Activated naive CD4-positive, alpha-beta T cell treated with anti-CD3 and anti-CD28 coated beads, Interleukin-2, amount 50 U/mL, for 24 hours (primary cell): ENCODE measurements around the gene LHPP.
"Not testable (repeated sequence)": the region's sequence is repeated elsewhere in the genome, so short reads cannot be mapped to it uniquely, and the experiment has no call there.

ENCODE experiments used
- H3K27ac Mint-ChIP-seq: one replicate; pipeline ENCODE4 v1.8.0; 2021; ENCODE audit warnings: mild to moderate bottlenecking, mixed read lengths
- H3K27me3 Mint-ChIP-seq: one replicate; pipeline ENCODE4 v1.8.0; 2021; ENCODE audit warnings: mixed read lengths
- H3K36me3 Mint-ChIP-seq: one replicate; pipeline ENCODE4 v1.8.0; 2021; ENCODE audit warnings: mixed read lengths
- H3K4me1 Mint-ChIP-seq: one replicate; pipeline ENCODE4 v1.8.0; 2021; ENCODE audit warnings: mixed read lengths
- H3K4me3 Mint-ChIP-seq: one replicate; pipeline ENCODE4 v1.8.0; 2021; ENCODE audit warnings: mild to moderate bottlenecking, mixed read lengths
- H3K9me3 Mint-ChIP-seq: one replicate; pipeline ENCODE4 v1.8.0; 2021; ENCODE audit warnings: mixed read lengths

Gene LHPP

DNA sequence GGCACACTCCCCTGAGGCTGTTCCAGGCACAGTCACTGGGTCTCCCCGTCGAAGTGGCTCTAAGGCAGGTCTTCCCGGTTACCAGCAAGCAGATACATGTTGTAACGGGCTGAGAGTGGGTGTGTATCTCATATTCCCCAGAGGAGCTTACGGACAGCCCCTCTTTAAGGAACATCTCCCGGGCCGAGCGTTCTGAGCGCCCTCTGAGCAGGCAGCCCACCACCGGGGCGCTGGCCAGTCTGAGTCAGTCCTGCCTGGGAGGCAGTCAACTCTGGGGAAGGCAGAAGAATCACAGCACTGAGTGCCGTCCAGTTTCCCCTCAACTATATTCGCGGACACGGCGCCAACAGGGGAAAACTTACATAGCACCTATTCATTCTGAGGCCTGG, 117.4 kb downstream of the LHPP start:
- no peak overlapping the region for H3K4me3 Mint-ChIP-seq
- no peaks in the 10 kb centered on the region for H3K4me1 Mint-ChIP-seq
- H3K36me3 Mint-ChIP-seq: peaks cover 8% of the 10 kb centered on the region
- no peak overlapping the region for H3K27ac Mint-ChIP-seq
- H3K27me3 Mint-ChIP-seq: no peaks in the 10 kb centered on the region
- H3K9me3 Mint-ChIP-seq: no peaks in the 10 kb centered on the region

- Mint-ChIP-seq H3K27me3 (no peaks in the 10 kb centered on the region), H3K4me3 (no peak overlapping the region), H3K27ac (no peak overlapping the region), H3K4me1 (no peaks in the 10 kb centered on the region), H3K36me3 (peaks cover 7% of the 10 kb centered on the region), H3K9me3 (no peaks in the 10 kb centered on the region)
These were observed 124.5 kb downstream of the LHPP start for GRCh38 chr10:124586142-124586541.

DNA sequence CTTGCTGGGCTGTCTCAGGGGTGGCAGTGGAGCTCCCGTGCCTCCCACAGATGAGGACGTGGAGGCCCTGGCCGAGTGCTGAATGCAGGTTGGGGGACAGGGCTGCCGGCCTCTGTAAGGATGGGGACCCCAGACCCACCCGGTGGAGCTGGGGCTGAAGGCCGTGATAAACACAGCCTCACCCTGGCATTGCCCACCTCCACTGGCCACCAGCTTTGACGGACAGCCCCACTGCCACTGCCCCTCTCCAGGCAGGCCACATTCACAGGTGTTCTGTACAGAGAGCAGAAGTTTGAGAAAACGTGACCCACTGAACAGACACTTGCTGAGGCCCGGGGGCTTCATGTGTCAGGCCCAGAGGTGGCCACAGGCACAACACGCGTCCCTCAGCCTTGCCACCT, 126.2 kb downstream of the LHPP start:
- no peak overlapping the region for H3K4me3 Mint-ChIP-seq
- H3K27ac Mint-ChIP-seq: no peak overlapping the region
- H3K9me3 Mint-ChIP-seq: no peaks in the 10 kb centered on the region
- no peaks in the 10 kb centered on the region for H3K27me3 Mint-ChIP-seq
- no peaks in the 10 kb centered on the region for H3K4me1 Mint-ChIP-seq
- H3K36me3 Mint-ChIP-seq: peaks cover 12% of the 10 kb centered on the region

GRCh38 chr10:124588341-124588735, 126.7 kb downstream of the LHPP start:
- not testable (repeated sequence) for H3K4me1 Mint-ChIP-seq, H3K9me3 Mint-ChIP-seq, H3K27me3 Mint-ChIP-seq, H3K27ac Mint-ChIP-seq, H3K4me3 Mint-ChIP-seq
- peaks cover 11% of the 10 kb centered on the region for H3K36me3 Mint-ChIP-seq

- no peaks in the 10 kb centered on the region for H3K9me3 Mint-ChIP-seq
- no peak overlapping the region for H3K27ac Mint-ChIP-seq
- peaks cover 10% of the 10 kb centered on the region for H3K36me3 Mint-ChIP-seq
- H3K4me1 Mint-ChIP-seq: no peaks in the 10 kb centered on the region
- no peak overlapping the region for H3K4me3 Mint-ChIP-seq
- H3K27me3 Mint-ChIP-seq: no peaks in the 10 kb centered on the region
These were observed 127.3 kb downstream of the LHPP start for GRCh38 chr10:124588736-124589490.

- Mint-ChIP-seq H3K4me3 (no peak overlapping the region), H3K27me3 (no peaks in the 10 kb centered on the region), H3K36me3 (peaks cover 10% of the 10 kb centered on the region), H3K4me1 (no peaks in the 10 kb centered on the region), H3K27ac (no peak overlapping the region), H3K9me3 (no peaks in the 10 kb centered on the region)
These were observed 127.9 kb downstream of the LHPP start for GRCh38 chr10:124589491-124590041.

DNA sequence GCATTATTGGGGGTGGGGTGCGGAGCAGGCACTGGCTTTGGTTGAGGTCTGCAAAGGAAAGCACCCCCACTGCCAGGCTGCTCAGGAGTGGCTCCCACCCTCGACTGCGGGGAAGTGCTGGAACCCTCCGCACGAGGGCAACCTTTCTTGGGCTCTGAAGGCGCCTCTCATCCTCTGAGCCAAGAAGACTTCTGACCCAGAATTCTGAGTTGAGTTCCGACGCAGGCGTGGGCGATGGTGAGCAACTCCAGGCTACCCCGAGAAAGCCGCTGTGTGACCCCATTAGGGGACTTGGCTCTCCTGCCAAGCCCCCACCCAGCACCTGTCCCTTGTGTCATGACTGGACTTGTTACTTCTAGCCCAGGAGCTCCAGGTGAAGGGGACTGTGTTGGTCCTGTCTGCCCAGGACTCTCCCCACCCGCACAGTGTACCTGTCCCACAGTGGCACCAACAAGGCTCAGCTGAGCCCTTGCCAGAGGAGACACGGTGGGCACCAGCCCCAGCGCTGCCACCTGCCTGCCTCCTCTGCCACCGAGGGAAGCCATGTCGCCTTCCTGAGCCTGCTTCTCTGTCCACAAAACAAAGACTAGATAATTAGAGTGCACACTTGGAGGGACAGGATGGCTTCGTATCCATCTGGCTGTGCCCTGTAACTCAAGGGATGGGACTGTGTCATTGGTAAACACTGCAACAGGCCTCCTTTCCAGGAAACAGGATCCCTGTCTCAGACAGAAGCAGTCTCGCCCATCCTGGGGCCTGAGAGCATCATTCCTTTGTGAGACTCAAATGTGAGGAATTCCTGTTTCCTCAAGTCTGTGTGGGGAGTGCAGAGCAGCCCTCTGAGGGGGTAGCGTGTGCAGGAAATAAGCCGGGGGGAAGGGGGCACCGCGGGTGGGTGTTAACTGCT, 128.8 kb downstream of the LHPP start:
- no peak overlapping the region for H3K4me3 Mint-ChIP-seq
- no peaks in the 10 kb centered on the region for H3K27me3 Mint-ChIP-seq
- no peak overlapping the region for H3K27ac Mint-ChIP-seq
- peaks cover 10% of the 10 kb centered on the region for H3K36me3 Mint-ChIP-seq
- no peaks in the 10 kb centered on the region for H3K9me3 Mint-ChIP-seq
- peaks cover under 1% of the 10 kb centered on the region for H3K4me1 Mint-ChIP-seq

DNA sequence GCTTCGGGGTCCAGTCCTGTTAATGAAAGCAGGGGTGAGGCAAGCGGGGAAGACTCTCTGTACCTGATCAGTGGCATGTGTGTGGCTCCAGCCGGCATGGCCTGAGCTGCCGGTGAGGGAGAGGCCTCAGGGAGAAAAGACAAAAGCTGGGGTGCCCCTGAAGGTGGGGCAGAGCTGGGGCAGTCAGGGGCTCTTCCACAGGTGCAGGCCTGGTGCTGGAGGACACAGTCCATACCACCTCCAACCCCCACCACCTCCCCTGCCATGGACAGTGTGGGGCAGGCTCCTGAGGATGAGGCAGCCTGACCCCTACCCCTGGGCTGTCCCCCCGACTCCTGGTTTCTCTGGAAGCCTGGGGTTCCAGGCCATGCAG, 129.5 kb downstream of the LHPP start:
- Mint-ChIP-seq H3K27ac (no peak overlapping the region), H3K4me1 (peaks cover 6% of the 10 kb centered on the region), H3K36me3 (peaks cover 10% of the 10 kb centered on the region), H3K4me3 (no peak overlapping the region), H3K27me3 (no peaks in the 10 kb centered on the region), H3K9me3 (no peaks in the 10 kb centered on the region)

DNA sequence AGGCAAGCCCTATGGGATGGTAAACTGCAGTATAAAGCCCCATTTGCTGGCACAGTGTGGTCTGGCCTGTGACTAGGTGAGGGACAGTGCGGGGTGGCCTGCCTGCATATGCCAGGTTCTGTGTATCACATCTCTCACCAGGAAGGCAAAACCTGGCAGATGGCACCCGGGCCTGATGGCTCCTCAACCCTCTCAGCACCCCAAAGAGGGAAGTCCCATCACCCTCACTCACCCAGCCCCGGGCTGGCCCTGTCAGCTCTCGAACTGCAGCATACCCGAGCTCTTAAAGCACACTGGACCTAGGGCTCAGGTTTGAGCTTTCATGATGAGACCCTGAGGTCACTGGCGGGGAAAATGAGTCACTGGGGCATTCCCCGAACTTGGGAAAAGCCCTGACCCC, 130.5 kb downstream of the LHPP start:
- no peak overlapping the region for H3K4me3 Mint-ChIP-seq
- H3K4me1 Mint-ChIP-seq: peaks cover 6% of the 10 kb centered on the region
- H3K36me3 Mint-ChIP-seq: peaks cover 10% of the 10 kb centered on the region
- H3K27me3 Mint-ChIP-seq: no peaks in the 10 kb centered on the region
- no peak overlapping the region for H3K27ac Mint-ChIP-seq
- H3K9me3 Mint-ChIP-seq: no peaks in the 10 kb centered on the region

- H3K4me1 Mint-ChIP-seq: peaks cover 6% of the 10 kb centered on the region
These were observed 131.3 kb downstream of the LHPP start for GRCh38 chr10:124592736-124593430.

GRCh38 chr10:124593431-124593985, 131.9 kb downstream of the LHPP start:
- no peaks in the 10 kb centered on the region for H3K27me3 Mint-ChIP-seq
- no peak overlapping the region for H3K27ac Mint-ChIP-seq

More at GRCh38 chr10:124592736-124593430, 131.3 kb downstream of the LHPP start:
- no peak overlapping the region for H3K4me3 Mint-ChIP-seq
- H3K9me3 Mint-ChIP-seq: no peaks in the 10 kb centered on the region
- H3K27ac Mint-ChIP-seq: no peak overlapping the region
- peaks cover 10% of the 10 kb centered on the region for H3K36me3 Mint-ChIP-seq
- H3K27me3 Mint-ChIP-seq: no peaks in the 10 kb centered on the region

DNA sequence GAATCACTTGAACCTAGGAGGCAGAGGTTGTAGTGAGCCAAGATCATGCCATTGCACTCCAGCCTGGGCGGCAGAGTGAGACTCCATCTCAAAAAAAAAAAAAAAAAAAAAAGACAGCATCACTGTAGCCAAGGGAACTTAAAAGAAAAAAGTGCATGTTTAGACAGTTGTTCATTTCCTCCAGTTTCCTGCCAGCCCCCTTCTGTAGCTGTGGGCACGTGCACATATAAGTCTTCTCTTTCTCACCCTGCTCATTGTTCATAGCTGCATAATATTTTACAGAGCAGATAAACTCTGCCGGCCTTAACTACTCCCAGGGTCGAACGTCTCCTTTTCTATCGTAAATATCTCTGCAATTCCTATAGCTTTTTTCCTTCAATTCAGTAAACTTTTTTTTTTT, 132.6 kb downstream of the LHPP start:
- no peak overlapping the region for H3K27ac Mint-ChIP-seq
- H3K9me3 Mint-ChIP-seq: no peaks in the 10 kb centered on the region
- peaks cover 6% of the 10 kb centered on the region for H3K4me1 Mint-ChIP-seq
- peaks cover 10% of the 10 kb centered on the region for H3K36me3 Mint-ChIP-seq
- no peaks in the 10 kb centered on the region for H3K27me3 Mint-ChIP-seq
- H3K4me3 Mint-ChIP-seq: no peak overlapping the region

More at GRCh38 chr10:124593431-124593985, 131.9 kb downstream of the LHPP start:
- H3K36me3 Mint-ChIP-seq: peaks cover 10% of the 10 kb centered on the region
- no peaks in the 10 kb centered on the region for H3K9me3 Mint-ChIP-seq
- H3K4me3 Mint-ChIP-seq: no peak overlapping the region
- peaks cover 6% of the 10 kb centered on the region for H3K4me1 Mint-ChIP-seq

DNA sequence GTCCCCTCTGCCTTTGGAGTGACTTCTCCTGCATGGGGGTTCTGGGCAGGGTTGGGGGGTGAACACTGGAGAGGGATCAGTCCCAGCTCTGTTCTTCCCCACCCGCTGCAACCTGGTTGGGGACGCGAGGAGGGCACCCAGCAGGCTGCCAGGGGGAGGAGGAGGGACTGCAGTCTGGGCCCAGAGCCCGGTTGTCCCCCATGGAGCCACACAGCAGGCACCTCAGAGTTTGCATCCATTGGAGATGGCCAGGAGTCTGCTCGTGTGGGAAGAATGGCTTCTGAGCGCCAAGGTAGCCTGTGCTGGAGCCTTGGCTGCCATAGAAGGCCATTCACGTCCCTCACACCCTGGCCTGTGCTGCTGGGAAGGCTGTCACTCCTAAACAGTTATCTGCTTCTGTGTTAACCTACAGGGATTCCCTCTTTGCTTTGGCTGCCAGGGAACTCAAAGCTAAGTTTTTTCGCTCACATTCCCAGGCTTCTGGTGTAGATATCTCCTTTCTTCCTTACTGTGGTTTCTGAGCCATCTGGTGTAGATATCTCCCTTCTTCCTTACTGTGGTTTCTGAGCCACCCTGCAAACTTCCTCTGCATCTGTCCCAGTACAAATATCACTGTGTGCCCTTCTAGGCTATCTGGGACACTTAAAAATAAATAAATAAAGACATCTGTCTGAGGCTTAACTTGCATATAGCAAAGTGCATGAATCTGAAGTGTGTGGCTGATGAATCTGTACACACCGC, 133.7 kb downstream of the LHPP start:
- peaks cover 10% of the 10 kb centered on the region for H3K36me3 Mint-ChIP-seq
- H3K27ac Mint-ChIP-seq: no peak overlapping the region
- H3K27me3 Mint-ChIP-seq: no peaks in the 10 kb centered on the region
- H3K4me3 Mint-ChIP-seq: no peak overlapping the region
- H3K9me3 Mint-ChIP-seq: no peaks in the 10 kb centered on the region
- H3K4me1 Mint-ChIP-seq: peaks cover 6% of the 10 kb centered on the region

DNA sequence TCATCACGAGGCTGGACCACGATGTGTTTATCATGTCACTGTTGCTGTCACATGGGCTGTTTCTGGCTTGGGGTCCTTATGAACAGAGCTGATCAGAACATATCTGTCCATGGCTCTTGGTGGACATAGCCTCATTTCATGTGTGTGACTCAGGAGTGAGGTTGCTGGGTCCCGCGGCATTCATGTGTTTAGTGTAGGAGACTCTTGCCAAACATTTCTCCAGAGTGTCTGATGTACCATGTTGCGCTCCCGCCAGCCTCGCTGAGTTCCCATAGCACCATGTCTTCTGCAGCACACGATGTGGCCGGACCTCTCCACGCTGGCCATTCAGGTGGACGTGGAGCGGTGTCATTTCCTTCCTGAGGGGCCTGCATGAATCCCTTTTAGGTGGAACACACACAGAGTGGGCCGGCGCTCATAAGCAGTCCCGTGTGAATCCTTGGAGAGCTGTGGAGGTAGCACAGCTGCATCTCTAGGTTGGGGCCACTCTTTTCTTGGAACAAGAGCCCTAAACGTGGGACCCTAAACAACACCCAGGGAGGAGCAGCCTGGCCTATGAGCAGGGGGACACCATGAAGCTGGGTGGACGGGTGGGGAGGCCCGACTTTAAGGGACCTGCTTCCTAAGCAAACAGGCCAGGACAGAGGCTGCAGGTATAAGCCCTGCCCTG, 134.6 kb downstream of the LHPP start:
- no peaks in the 10 kb centered on the region for H3K27me3 Mint-ChIP-seq
- H3K9me3 Mint-ChIP-seq: no peaks in the 10 kb centered on the region
- H3K36me3 Mint-ChIP-seq: peaks cover 7% of the 10 kb centered on the region
- H3K27ac Mint-ChIP-seq: no peak overlapping the region
- H3K4me1 Mint-ChIP-seq: peaks cover 6% of the 10 kb centered on the region
- H3K4me3 Mint-ChIP-seq: no peak overlapping the region
